Mucosa of stomach (tissue), 1 donor: ENCODE measurements around the gene TPRA1.
"Not testable (repeated sequence)": the region's sequence is repeated elsewhere in the genome, so short reads cannot be mapped to it uniquely, and the experiment has no call there.

Experiments
- H3K27me3 ChIP-seq: one replicate; pipeline ENCODE4 v1.7.0; 2013; ENCODE audit warnings: mild to moderate bottlenecking, low read length; ENCODE audit not compliant: control insufficient read depth, insufficient read depth
- H3K36me3 ChIP-seq: one replicate; pipeline ENCODE4 v1.7.0; 2013; ENCODE audit warnings: low read length; ENCODE audit not compliant: control insufficient read depth, insufficient read depth
- H3K4me1 ChIP-seq: one replicate; pipeline ENCODE4 v1.7.0; 2013; ENCODE audit warnings: mild to moderate bottlenecking, low read length; ENCODE audit not compliant: control insufficient read depth, insufficient read depth
- H3K4me3 ChIP-seq: one replicate; pipeline ENCODE4 v1.7.0; 2013; ENCODE audit warnings: low read length
- H3K9ac ChIP-seq: one replicate; pipeline ENCODE4 v1.7.0; 2013; ENCODE audit warnings: mild to moderate bottlenecking, low read length, moderate library complexity
- H3K9me3 ChIP-seq: one replicate; pipeline ENCODE4 v1.7.0; 2013; ENCODE audit warnings: mild to moderate bottlenecking, low read length, moderate library complexity; ENCODE audit not compliant: control insufficient read depth
- donor health status: Pancreatic carcinoma.

The TPRA1 gene

GRCh38 chr3:127535901-127536829, 54.4 kb downstream of the TPRA1 start:
- H3K9me3 ChIP-seq, result no peaks in the 10 kb centered on the region
- H3K9ac ChIP-seq, result no peak overlapping the region
- H3K4me3 ChIP-seq, result no peak overlapping the region
- peaks cover 40% of the 10 kb centered on the region for H3K4me1 ChIP-seq
- H3K27me3 ChIP-seq, result no peaks in the 10 kb centered on the region
- no peaks in the 10 kb centered on the region for H3K36me3 ChIP-seq

GRCh38 chr3:127535106-127535785, 55.3 kb downstream of the TPRA1 start:
- Histone ChIP-seq H3K4me1 (peaks cover 32% of the 10 kb centered on the region), H3K9me3 (no peaks in the 10 kb centered on the region), H3K27me3 (no peaks in the 10 kb centered on the region), H3K4me3 (no peak overlapping the region), H3K9ac (no peak overlapping the region), H3K36me3 (no peaks in the 10 kb centered on the region)

GRCh38 chr3:127534564-127534963, 56.0 kb downstream of the TPRA1 start:
- Histone ChIP-seq H3K9me3 (no peaks in the 10 kb centered on the region), H3K27me3 (no peaks in the 10 kb centered on the region), H3K4me3 (no peak overlapping the region), H3K9ac (no peak overlapping the region), H3K4me1 (peaks cover 32% of the 10 kb centered on the region), H3K36me3 (no peaks in the 10 kb centered on the region)

GRCh38 chr3:127534161-127534451, 56.4 kb downstream of the TPRA1 start:
- H3K9ac ChIP-seq, result no peak overlapping the region
- no peaks in the 10 kb centered on the region for H3K9me3 ChIP-seq
- H3K27me3 ChIP-seq, result no peaks in the 10 kb centered on the region
- no peak overlapping the region for H3K4me3 ChIP-seq
- H3K4me1 ChIP-seq, result peaks cover 32% of the 10 kb centered on the region
- H3K36me3 ChIP-seq, result no peaks in the 10 kb centered on the region

- Histone ChIP-seq H3K4me3 (no peak overlapping the region), H3K36me3 (no peaks in the 10 kb centered on the region), H3K9me3 (no peaks in the 10 kb centered on the region), H3K4me1 (peaks cover 21% of the 10 kb centered on the region), H3K9ac (no peak overlapping the region), H3K27me3 (no peaks in the 10 kb centered on the region)
Observed at GRCh38 chr3:127532561-127533203, 57.9 kb downstream of the TPRA1 start.

- Histone ChIP-seq H3K27me3 (no peaks in the 10 kb centered on the region), H3K4me3 (no peak overlapping the region), H3K36me3 (no peaks in the 10 kb centered on the region), H3K9ac (no peak overlapping the region), H3K9me3 (no peaks in the 10 kb centered on the region), H3K4me1 (peaks cover 15% of the 10 kb centered on the region)
Observed at GRCh38 chr3:127531821-127532220, 58.7 kb downstream of the TPRA1 start.

GRCh38 chr3:127530863-127531262, 59.7 kb downstream of the TPRA1 start:
- not testable (repeated sequence) for H3K4me1 ChIP-seq, H3K36me3 ChIP-seq, H3K9ac ChIP-seq, H3K4me3 ChIP-seq, H3K27me3 ChIP-seq, H3K9me3 ChIP-seq

GRCh38 chr3:127529346-127530188, 61.0 kb downstream of the TPRA1 start:
- no peaks in the 10 kb centered on the region for H3K4me1 ChIP-seq
- no peak overlapping the region for H3K9ac ChIP-seq
- H3K36me3 ChIP-seq, result no peaks in the 10 kb centered on the region
- no peaks in the 10 kb centered on the region for H3K9me3 ChIP-seq
- H3K4me3 ChIP-seq, result no peak overlapping the region
- H3K27me3 ChIP-seq, result no peaks in the 10 kb centered on the region

GRCh38 chr3:127525373-127525772, 65.2 kb downstream of the TPRA1 start:
- no peaks in the 10 kb centered on the region for H3K27me3 ChIP-seq
- no peak overlapping the region for H3K4me3 ChIP-seq
- no peaks in the 10 kb centered on the region for H3K36me3 ChIP-seq
- peaks cover 5% of the 10 kb centered on the region for H3K4me1 ChIP-seq
- H3K9ac ChIP-seq, result no peak overlapping the region
- H3K9me3 ChIP-seq, result no peaks in the 10 kb centered on the region

GRCh38 chr3:127524296-127524896, 66.1 kb downstream of the TPRA1 start:
- H3K36me3 ChIP-seq, result no peaks in the 10 kb centered on the region
- no peak overlapping the region for H3K4me3 ChIP-seq
- H3K9ac ChIP-seq, result no peak overlapping the region
- peaks cover 5% of the 10 kb centered on the region for H3K4me1 ChIP-seq
- H3K9me3 ChIP-seq, result no peaks in the 10 kb centered on the region
- H3K27me3 ChIP-seq, result no peaks in the 10 kb centered on the region
